Measurements from ENCODE around the gene UGT2B15. TPM values are rescaled to one million over a fixed set of nuclear protein-coding genes. Genes with fewer than 3 reads are reported as not detected.
"Not testable (repeated sequence)": the region's sequence is repeated elsewhere in the genome, so short reads cannot be mapped to it uniquely, and the experiment has no call there.

The UGT2B15 gene
- total RNA-seq, 2 donors from 2014 or later, result 14.0 to 15.5 TPM

DNA sequence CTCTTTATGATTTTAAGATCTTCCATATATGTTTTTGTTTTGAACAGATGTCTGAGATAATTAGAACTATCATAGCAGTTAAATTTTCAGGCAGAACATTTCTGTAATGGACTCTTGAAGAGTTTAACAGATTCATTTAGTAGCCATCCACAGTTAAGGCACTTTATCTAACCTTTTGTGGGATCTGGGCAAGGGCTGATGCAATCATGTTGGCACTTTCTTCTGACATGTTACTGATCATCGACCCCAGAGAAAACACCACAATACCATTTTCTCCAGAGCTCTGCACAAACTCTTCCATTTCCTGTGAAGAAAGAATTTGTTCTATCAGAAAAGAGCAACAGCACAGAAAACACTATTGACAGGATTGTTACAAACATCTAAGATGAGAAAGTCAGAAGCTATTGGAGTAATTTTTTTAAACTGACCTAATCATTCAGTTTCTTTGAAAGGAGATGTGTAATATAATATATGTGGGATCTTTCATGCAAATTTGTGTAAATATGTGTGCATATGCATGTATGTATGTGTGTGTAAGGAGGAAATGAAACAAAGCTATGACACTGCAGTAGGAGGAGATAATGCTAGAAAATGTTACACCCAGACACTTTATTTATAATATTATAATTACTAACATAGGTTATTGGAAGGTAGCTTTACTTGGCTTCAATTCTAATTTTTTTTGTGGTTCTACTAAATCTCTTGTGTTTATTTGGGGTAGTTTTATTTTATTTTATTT lies 7.4 kb downstream of the UGT2B15 start:
- H3K4me3 ChIP-seq; H3K27me3 ChIP-seq; H3K36me3 ChIP-seq (replicated peaks in 1 of 2; ENCODE audit: insufficient read depth in 1 of 2, low read depth in 2 of 2); intact Hi-C loops (cut with DNase I); ATAC-seq; DNase-seq; H3K4me1 ChIP-seq; H3K9me3 ChIP-seq; H3K27ac ChIP-seq: not testable (repeated sequence)
- WGBS, 2 donors, result no CpG with 5 or more reads among the region's 1 CpG

DNA sequence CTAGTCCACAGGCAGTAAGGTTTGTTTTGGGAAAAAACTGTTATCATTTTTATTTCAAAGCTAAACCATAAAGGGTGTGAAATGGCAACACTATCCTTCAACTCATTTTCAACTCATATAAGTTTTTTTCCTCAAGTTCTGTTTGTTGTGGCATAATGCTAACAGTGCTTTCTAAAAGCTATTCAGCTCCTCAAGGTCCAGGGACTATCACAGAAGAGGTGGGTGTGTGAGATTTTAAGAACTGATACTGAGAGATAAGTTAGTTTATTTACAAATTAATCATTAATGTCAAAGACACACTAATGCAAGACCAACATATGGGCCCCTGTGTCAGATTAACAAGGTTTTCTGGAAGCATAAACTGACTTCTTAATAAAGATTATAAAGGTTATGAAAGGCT lies 11.8 kb downstream of the UGT2B15 start:
- H3K4me1 ChIP-seq, result peaks cover 30% of the 10 kb centered on the region
- H3K36me3 ChIP-seq (replicated peaks in 1 of 2; ENCODE audit: insufficient read depth in 1 of 2, low read depth in 2 of 2), result no peaks in the 10 kb centered on the region
- H3K27me3 ChIP-seq, result no peaks in the 10 kb centered on the region
- DNase-seq (no peak), ATAC-seq (no peak)
- TF ChIP-seq, protein P1, sequence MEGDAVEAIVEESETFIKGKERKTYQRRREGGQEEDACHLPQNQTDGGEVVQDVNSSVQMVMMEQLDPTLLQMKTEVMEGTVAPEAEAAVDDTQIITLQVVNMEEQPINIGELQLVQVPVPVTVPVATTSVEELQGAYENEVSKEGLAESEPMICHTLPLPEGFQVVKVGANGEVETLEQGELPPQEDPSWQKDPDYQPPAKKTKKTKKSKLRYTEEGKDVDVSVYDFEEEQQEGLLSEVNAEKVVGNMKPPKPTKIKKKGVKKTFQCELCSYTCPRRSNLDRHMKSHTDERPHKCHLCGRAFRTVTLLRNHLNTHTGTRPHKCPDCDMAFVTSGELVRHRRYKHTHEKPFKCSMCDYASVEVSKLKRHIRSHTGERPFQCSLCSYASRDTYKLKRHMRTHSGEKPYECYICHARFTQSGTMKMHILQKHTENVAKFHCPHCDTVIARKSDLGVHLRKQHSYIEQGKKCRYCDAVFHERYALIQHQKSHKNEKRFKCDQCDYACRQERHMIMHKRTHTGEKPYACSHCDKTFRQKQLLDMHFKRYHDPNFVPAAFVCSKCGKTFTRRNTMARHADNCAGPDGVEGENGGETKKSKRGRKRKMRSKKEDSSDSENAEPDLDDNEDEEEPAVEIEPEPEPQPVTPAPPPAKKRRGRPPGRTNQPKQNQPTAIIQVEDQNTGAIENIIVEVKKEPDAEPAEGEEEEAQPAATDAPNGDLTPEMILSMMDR (IDR thresholded peaks at IDR 0.05), result no peak
- no peak for TF ChIP-seq POLR2A (IDR thresholded peaks at IDR 0.05)
- peak overlapping the region in 1 of 4 donors; percentile 25 for H3K27ac ChIP-seq
- no peak overlapping the region for H3K4me3 ChIP-seq
- H3K9me3 ChIP-seq, result no peaks in the 10 kb centered on the region
- intact Hi-C loops (cut with DNase I), result no loop called here

DNA sequence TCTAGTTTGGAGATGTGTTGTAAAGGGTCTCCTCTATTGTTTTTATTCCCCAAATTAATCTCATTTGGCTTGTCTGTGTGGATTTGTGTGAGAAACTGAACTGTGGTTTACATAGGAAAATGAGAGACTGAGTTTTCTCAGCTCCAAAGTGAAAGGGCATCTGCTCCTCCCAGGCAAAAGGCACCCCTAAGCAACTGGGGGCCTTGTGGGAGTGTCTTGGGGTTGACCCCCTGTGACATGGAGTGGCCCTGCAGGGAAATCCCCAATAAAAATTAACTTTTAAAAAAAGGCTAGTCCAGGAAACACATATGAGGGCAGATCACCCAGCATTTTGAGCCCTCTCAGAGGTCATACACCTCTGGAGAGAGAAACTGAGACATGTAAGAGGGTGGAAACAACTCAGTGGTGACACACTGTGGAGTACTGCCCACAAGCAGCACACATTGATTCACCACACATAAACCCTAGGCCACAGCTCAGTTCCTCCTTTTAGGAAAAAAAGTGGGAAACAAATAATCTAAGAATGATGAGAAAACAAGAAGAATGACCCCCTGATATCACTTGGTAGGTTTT lies 13.3 kb downstream of the UGT2B15 start:
- H3K9me3 ChIP-seq; intact Hi-C loops (cut with DNase I); ATAC-seq; DNase-seq; H3K27me3 ChIP-seq; H3K36me3 ChIP-seq (replicated peaks in 1 of 2; ENCODE audit: insufficient read depth in 1 of 2, low read depth in 2 of 2); H3K4me3 ChIP-seq: not testable (repeated sequence)
- H3K27ac ChIP-seq, result peak overlapping the region in 2 of 4 donors; percentile 34 to 53
- peaks cover 30% of the 10 kb centered on the region for H3K4me1 ChIP-seq

DNA sequence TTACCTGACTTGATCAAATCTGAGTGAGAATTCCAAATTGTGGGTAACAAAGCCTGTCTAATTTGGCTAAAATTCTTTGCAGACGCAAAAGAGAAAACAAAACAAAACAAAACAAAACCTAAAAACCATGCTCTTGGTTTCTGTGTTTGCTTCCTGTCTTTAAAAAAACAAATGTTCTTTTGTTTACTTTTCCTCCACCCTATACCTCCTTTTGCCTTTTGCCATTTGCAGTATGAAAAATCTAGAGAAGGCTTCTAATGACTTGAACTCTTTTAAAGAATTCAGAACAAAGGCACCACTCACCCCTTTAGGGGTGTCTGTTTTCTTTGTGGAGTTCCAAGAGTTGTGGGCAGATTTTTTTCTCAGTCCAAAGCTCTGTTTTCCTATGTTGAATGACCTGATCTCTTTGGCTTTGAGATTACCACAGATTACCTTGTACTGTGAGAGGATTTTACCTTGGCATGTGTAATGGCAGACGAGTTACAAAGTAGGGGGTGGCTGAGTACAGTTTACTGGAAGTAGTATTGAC lies 13.9 kb downstream of the UGT2B15 start:
- ATAC-seq, result peak; percentile 27
- DNase-seq; H3K4me3 ChIP-seq; H3K9me3 ChIP-seq; intact Hi-C loops (cut with DNase I); H3K27me3 ChIP-seq; H3K36me3 ChIP-seq (replicated peaks in 1 of 2; ENCODE audit: insufficient read depth in 1 of 2, low read depth in 2 of 2): not testable (repeated sequence)
- H3K4me1 ChIP-seq, result peaks cover 30% of the 10 kb centered on the region
- WGBS, 2 donors, result 49 to 55% methylated on average over 2 of the region's 2 CpGs
- peak overlapping the region in 3 of 4 donors; percentile 20 to 53 (median 34) for H3K27ac ChIP-seq

DNA sequence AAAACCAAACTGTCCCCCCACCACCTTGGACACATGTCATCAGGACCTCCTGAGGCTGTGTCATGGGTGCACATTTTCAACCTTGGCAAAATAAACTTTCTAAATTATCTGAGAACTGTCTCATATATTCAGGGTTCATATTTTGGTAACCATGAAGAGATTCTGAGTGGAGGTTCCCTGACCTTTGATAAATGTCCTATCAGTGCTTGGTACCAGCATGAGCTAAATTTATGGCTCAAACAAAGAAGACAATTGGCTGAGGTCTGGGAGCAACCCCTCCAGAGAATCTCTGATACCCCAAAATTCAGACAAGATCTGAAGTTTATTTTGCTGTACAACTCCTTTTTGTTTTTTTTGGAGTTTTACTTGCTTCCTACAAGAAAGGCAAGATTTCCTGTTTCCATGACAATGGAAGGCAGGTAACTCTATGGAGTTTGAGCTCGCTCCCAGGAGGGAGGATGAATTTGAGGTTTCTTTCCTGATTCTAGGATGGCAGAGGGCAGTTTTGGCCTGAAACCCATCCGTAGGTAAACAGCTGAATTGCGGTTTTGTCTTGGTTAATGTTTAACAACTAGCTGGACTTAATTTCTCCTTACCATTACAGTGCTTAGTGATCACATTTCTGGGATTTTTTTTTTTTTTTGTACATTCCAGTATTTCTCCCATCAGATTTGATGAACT lies 14.5 kb downstream of the UGT2B15 start:
- TF ChIP-seq, protein P1 (IDR thresholded peaks at IDR 0.05), result no peak
- no peak for TF ChIP-seq POLR2A (IDR thresholded peaks at IDR 0.05)
- Histone ChIP-seq H3K9me3 (no peaks in the 10 kb centered on the region), H3K4me3 (no peak overlapping the region), H3K27ac (peak overlapping the region in 1 of 4 donors; percentile 53), H3K4me1 (peaks cover 30% of the 10 kb centered on the region), H3K36me3 (replicated peaks in 1 of 2; ENCODE audit: insufficient read depth in 1 of 2, low read depth in 2 of 2) (no peaks in the 10 kb centered on the region), H3K27me3 (no peaks in the 10 kb centered on the region)
- intact Hi-C loops (cut with DNase I), result no loop called here
- 28 to 51% methylated on average over 2 to 3 of the region's 3 CpGs for WGBS, 2 donors
- DNase-seq (no peak), ATAC-seq (no peak)

DNA sequence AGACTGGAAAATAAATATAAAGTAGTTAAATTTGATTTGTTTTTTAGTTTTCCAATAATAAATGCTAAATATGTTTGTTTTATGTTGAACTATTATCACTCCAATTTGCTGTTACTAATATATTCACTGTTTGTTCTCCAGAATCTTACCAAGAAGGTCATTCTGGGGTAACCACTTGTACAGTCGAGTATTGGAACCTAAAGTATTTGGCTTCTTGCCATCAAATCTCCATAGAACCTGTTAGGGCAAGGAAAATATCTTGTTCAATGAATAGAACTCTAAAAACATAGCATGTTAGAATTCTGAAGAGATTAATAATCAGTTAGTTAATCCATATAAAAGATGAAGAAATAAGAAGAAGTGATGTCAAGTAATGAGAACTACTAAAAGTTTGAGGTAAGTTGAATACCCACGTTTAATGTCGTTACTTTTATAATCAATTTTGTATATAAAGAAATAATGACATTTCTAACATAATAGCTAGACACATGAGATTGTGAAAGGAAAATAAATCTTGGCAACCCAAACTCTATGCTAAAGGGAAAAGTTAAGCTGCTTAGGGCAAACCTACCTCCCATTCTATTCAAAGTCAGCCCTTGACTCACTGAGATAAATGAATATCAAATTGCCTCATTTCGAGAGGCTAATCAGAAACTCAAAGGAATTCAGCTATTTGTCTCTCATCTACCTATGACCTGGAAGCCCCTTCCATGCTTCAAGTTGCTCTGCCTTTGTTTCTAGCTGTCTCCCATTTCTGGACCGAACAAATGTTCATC lies 15.3 kb downstream of the UGT2B15 start:
- H3K36me3 ChIP-seq (replicated peaks in 1 of 2; ENCODE audit: insufficient read depth in 1 of 2, low read depth in 2 of 2), result no peaks in the 10 kb centered on the region
- TF ChIP-seq POLR2A (IDR thresholded peaks at IDR 0.05), result no peak
- TF ChIP-seq, protein P1 (IDR thresholded peaks at IDR 0.05), result no peak
- DNase-seq (no peak), ATAC-seq (no peak)
- WGBS, 2 donors, result 62 to 65% methylated on average over 5 of the region's 5 CpGs
- H3K4me1 ChIP-seq, result peaks cover 30% of the 10 kb centered on the region
- H3K9me3 ChIP-seq, result no peaks in the 10 kb centered on the region
- H3K4me3 ChIP-seq, result no peak overlapping the region
- no peaks in the 10 kb centered on the region for H3K27me3 ChIP-seq
- intact Hi-C loops (cut with DNase I), result no loop called here
- H3K27ac ChIP-seq, result no peak overlapping the region

Data from body of pancreas (tissue), 4 donors.